ENCODE results near the gene FOXN3.
"Not testable (repeated sequence)": the region's sequence is repeated elsewhere in the genome, so short reads cannot be mapped to it uniquely, and the experiment has no call there.

FOXN3 gene

GRCh38 chr14:89112720-89113119 is 304.3 kb downstream of the FOXN3 start:
- no peak for DNase-seq

GRCh38 chr14:89111766-89112543 is 305.1 kb downstream of the FOXN3 start:
- DNase-seq, result not testable (repeated sequence)

- DNase-seq, result not testable (repeated sequence)
Measured at GRCh38 chr14:89111232-89111631, 305.8 kb downstream of the FOXN3 start.

- DNase-seq, result no peak
Measured at GRCh38 chr14:89110110-89110509, 306.9 kb downstream of the FOXN3 start.

GRCh38 chr14:89108608-89109007 is 308.4 kb downstream of the FOXN3 start:
- no peak for DNase-seq

GRCh38 chr14:89107626-89108025 is 309.4 kb downstream of the FOXN3 start:
- no peak for DNase-seq

Measured in NCI-H1417 treated with DMSO at 0.1 percent for 48 hours (cell line).